Putamen (tissue), 1 donor: ENCODE measurements around the gene GC.
A peak's percentile ranks its signal among the peaks of the same experiment; 100 is the strongest.
"Not testable (repeated sequence)": the region's sequence is repeated elsewhere in the genome, so short reads cannot be mapped to it uniquely, and the experiment has no call there.

Experiments
- DNase-seq: peaks from one replicate; pipeline ENCODE4 v3.0.0-alpha.2; 2016; ENCODE audit warnings: low spot score

The GC gene

DNA sequence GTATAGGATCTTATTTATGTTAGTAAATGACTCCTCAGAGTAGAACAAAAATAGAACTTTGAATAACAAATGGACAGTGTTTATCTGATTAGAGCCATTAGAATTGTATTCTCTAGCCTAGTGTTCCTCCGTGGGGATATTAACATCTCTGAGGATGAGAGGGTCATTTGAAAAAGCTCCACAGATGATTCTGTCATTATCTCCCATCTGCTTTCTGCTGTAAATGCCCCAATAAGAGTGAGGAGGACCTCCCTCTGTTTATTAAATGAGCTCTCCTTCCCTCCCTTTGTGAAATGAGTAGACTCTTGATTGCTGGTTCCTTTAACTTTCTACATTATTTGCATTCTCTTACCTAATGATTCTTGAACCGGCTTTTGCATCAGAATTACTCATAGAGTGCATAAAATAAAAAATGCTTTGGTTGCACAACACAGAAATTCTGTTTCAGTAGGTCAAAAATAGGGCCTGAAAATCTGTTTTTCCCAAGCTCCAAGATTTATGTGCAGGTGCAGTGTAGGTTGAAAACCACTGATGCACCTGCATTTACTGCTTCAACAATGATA lies 18.0 kb downstream of the GC start:
- no peak for DNase-seq

DNA sequence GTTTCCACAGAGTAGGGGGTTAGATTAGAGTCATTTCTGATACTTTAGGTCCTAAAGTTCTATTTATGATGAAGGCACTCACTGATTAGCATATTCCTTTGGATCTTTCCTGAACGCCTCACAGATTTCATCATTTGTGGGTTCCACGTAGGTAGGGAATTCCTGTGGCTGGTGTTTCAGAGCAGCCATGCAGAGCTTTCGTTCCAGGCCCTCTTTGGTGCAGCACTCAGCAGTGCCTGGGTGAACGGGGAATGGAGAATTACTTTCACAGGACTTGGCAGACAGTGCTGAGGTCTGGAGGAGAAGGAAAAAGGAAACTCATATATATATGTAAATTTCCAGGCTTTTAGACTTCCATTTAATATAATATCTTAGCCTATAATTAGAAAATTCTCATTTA lies 18.5 kb downstream of the GC start:
- no peak for DNase-seq

DNA sequence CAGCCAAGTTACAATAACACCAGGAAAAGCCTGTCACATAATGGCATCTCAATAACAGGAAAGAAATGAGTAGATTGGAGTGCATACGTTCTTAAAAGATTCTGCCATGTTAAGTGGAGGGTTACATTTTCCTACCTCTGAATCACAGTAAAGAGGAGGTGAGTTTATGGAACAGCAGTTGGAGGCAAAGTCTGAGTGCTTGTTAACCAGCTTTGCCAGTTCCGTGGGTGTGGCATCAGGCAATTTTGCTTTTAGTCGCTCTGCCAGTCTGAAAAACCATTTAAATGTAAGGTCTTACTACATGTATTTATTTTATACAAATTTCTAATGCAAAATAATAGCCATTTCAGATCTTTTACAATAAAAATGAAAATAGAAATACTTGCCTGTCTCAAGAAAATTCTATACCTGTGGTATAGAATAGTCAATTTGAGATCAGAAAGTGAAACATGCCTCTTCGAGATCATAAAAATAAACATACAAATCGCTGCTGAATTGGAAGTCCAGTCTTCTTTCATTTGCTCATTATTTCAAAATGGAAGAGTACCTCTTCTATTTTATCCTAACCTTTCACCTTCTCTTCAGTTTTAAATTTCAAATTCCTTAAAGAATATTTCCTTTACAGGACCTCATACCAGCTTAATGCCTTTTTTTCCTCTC lies 31.4 kb downstream of the GC start:
- no peak for DNase-seq

DNA sequence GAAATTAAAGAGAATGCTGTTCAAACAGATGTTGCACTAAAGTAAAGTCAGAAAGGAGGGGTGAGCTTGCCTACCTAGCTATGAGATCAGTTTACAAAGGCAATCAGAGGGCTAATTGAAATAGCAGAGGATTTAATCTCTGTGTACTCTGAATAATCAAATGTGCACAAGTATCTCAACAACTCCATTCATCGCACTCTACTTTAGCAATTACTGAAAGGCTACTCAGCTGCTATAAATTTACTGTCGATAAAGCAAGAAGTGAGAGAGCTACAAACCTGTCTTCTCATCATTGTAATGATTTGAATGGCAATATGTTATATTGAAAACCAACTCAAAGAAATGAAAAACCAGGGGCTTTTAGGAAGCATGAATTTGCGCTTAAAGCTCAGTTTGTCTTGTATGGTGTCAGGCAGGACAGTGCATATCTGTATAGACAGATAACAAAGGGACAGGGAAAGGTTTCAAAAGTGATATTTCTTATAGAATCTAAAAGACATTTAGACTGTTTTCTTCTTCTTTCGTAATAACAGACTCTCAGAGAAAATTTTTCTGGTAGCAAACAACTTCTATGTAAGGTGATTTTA lies 34.8 kb downstream of the GC start:
- no peak for DNase-seq

- DNase-seq: no peak
Observed at GRCh38 chr4:71746379-71746778, 37.5 kb downstream of the GC start.

DNA sequence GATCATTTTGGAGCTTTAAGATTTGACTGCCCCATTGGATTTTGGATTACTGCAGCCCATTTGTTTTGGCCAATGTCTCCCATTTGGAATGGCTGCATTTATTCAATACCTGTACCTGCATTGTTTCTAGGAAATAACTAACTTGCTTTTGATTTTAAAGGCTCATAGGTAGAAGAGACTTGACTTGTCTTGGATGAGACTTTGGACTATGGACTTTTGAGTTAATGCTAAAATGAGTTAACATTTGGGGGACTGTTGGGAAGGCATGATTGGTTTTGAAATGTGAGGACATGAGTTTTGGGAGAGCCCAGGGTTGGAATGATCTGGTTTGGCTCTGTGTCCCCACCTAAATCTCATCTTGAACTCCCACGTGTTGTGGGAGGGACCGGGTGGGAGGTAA lies 45.1 kb downstream of the GC start:
- not testable (repeated sequence) for DNase-seq

DNA sequence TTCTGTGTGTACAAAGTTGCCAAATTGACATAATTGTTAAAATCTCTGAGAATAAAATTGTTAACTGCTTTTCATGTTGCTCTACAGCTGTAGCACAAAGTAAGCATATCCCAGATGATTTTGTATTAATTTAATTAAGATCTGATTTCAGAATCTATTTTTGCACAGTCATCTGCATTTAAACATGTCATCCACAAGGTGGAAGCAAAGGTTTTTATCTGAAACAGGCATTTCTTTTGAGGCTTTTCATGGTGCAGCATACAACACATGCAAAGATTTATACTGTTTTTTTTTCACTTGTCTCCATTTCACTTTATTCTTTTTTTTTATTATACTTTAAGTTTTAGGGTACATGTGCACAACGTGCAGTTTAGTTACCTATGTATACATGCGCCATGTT lies 51.2 kb downstream of the GC start:
- no peak for DNase-seq

DNA sequence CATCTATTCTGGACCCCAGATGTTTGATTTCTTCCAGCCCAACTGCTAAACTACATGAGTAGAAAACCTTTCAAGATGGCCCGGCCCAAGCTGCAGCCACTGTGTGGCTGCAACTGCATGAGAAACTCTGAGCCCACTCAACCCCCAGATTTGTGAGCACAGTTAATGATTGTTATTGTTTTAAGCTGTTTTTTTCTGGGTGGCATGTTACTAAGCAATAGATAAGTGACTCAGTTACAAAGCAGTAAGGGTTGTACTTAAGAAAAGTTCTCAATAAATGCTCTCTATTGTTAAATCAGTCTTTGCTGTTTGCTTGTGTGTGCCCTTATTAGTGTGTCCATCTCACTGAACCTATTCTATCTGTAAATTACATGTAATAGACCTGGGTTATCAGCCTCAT lies 51.8 kb downstream of the GC start:
- no peak for DNase-seq

DNA sequence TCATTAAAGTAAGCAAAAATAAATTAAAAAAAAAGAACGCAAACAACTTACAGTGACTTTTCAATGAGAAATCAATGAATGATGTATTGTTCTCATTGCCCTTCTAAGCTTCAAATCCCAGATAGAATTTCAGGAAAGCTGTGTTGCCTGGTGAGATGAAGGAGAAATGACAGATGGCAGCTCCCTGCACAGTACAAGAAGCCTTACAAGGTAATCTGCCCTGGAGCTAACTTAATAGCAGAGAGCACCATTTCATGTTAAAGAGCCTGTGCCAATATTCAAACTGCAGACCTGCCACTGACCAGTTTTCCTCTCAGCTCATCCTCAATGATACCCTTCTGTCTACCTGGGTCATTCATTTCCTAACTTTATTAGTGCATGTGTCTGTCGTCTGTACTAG lies 54.0 kb downstream of the GC start:
- DNase-seq: no peak

DNA sequence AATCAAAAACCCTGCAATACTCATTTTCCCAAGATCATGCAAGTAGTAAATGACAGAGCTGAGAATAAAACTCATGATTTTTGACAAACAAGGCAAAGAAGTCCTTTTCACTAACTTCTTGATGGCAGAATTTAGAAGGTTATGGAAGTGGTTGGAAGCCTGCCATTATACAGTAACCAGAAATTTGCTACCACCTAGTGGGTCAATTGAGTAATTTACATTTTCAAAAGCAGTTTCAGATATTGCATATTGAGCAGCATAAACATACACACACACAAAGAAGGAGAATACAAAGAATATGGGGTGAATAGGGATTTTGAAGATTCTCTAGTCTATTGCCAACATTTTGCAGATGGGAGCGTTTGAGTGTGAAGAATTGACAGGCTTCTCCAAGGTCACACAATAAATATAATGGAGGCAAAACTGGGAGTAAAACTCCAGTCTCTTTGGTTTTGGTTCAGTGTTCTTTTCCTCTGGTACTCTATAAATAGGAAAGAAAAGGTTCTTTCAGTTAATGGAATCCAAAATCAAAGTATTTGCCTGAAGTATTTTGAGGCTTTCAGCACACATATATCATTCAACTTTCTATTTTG lies 70.2 kb downstream of the GC start:
- DNase-seq: peak; percentile 51

- no peak for DNase-seq
Observed at GRCh38 chr4:71711985-71712348, 71.9 kb downstream of the GC start.

DNA sequence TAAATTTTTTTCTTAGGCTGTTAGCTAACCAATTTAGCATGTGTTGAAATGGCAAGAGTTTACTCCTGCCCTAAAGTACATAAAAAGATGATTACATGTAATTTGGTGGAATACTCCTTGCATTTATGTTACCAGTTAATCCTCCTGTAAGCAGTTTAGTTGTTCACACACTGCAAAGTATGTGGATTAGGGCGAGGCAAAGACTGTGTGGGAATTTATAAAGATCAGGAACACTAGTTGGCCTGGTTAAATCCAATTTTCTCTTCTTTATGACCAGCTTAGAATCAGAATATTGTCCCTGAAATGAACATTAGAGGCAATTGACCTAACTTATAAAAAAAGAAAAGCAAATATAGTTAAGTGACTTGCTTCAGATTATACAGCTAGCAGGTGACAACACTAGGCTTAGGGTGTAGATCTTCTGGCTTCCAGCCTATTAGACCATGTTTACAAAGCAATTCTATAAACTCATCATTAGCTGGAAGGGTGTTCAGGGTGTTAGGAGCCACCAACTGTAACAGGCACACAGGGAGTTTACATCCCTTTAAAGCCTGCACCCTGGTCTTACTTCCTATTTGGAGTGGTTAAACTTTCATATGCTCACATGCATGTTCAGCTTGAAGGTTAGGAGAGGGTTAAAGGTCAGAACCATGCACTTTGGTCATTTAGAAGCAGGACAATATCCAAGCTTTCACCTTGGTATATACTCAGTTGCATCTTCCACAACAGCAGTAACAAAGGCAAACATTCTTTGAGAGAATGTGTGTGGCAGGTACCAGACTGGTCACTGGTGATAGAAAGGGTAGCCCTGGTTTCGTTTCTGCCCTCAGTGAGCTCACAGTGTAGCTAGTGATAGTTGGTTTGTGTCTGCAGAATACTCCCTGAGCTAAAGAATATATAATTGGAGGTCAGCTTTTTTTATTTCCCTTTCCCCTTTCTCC lies 72.6 kb downstream of the GC start:
- DNase-seq: no peak

DNA sequence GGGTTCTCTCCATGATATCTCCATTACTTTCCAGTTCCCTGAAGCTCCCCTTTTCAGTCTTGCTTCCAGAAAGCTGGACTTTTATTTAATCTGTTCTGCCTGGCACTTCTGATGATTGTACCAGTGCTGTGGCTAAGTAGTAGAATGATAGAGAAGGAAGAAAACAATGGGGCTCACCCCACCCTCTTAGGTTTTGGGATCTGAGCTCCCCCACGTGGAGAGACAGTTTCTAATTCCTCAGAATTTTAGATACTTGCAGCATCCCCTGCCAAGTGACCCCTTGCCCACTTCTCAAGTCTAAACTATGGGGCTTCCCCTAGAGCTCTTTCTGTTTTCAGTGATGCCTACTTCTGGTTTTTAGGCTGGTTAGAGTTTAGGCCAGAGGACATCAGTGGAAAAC lies 73.9 kb downstream of the GC start:
- no peak for DNase-seq

DNA sequence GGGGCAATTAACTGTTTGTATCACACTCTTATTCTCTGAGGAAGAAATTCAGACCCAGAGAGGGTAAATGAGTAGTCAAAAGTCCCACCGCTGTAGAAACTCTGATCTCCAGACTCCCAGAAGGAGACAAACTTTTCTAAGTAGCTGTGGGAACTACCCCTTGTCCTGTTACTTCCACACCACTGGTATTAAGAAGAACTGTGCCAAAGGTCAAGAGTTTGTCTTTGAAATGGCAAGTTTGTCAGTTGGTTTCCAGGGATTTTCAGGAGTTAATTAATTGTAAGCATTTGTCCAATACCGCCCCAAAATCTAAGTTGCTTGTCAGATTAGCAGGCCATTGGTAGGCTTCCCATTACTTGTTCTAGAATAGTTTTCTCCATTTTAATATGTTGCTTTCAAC lies 85.7 kb downstream of the GC start:
- DNase-seq: no peak

- DNase-seq: no peak
Observed at GRCh38 chr4:71697031-71697430, 86.8 kb downstream of the GC start.

- no peak for DNase-seq
Observed at GRCh38 chr4:71694961-71695360, 88.9 kb downstream of the GC start.

DNA sequence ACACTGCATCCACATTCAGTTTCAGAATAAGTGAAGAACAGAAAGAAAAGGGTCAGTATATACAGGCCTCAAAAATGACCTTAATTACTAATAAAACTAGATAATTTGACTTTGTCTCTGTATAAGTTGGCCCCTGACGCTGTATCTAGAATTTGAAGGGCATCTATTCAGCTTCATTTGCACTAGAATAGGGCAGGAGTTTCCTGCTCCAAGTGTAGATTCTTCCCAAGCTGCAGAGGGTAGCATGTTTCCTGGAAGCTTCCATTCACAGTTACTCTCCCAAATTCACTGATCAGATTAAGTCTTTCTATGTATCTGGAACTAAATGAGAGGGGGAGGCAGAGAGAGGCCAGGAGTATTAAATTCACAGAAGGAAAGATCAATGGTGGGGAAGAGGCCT lies 90.9 kb downstream of the GC start:
- no peak for DNase-seq

GRCh38 chr4:71692198-71692597 lies 91.7 kb downstream of the GC start:
- no peak for DNase-seq
